ENCODE results near the gene SPATA1. TPM values are rescaled to one million over a fixed set of nuclear protein-coding genes. Genes with fewer than 3 reads are reported as not detected.

SPATA1 gene
- total and polyA plus RNA-seq, 9 of the 15 experiments (the other 6 are each of a cell fraction or from before 2014, with no cell fraction given) = 0.79 to 2.9 (median 1.5) TPM

GRCh38 chr1:84478876-84479868 is 27.0 kb upstream of the SPATA1 start, which contains the start of gene RPF1 (continued):
- no peak for TF ChIP-seq JUNB (CRISPR knock-in tag; conservative IDR thresholded peaks at IDR 0.05)
- TF ChIP-seq PTBP1 (IDR thresholded peaks at IDR 0.05; ENCODE audit: low read depth, low read length) = no peak
- TF ChIP-seq NFE2L1 (tag; IDR thresholded peaks at IDR 0.05; ENCODE audit: borderline replicate concordance, low read depth) = no peak; the same call in 1 of the 2 replicates
- no peak for TF ChIP-seq ZFP36 (IDR thresholded peaks at IDR 0.05; ENCODE audit: low read depth, low read length, partially characterized antibody)
- TF ChIP-seq GABPB2 (CRISPR knock-in tag; conservative IDR thresholded peaks at IDR 0.05) = no peak
- no peak for TF ChIP-seq U2AF2 (optimal IDR thresholded peaks at IDR 0.05; ENCODE audit: low read depth, low read length)
- peak; percentile 90 for TF ChIP-seq ELF2 (CRISPR knock-in tag; IDR thresholded peaks at IDR 0.05)
- no peak for TF ChIP-seq FOXK1 (CRISPR knock-in tag; IDR thresholded peaks at IDR 0.05; ENCODE audit: borderline replicate concordance)
- TF ChIP-seq ZNF280A (IDR thresholded peaks at IDR 0.05; ENCODE audit: low read depth, partially characterized antibody) = no peak
- peak; percentile 94 for TF ChIP-seq ELF1 (tag; IDR thresholded peaks at IDR 0.05)
- TF ChIP-seq ZNF449 (CRISPR knock-in tag; IDR thresholded peaks at IDR 0.05) = peak; percentile 66; the same call in 1 of the 2 replicates
- peak; percentile 50 for TF ChIP-seq NEUROD1 (IDR thresholded peaks at IDR 0.05; ENCODE audit: borderline replicate concordance, low read depth, low read length, partially characterized antibody)
- no peak for TF ChIP-seq SP1 (CRISPR knock-in tag; IDR thresholded peaks at IDR 0.05)
- peak; percentile 99 for TF ChIP-seq EHMT2 (IDR thresholded peaks at IDR 0.05)
- peak; percentile 86 for TF ChIP-seq POLR2G (IDR thresholded peaks at IDR 0.05; ENCODE audit: low read depth, low read length)
- peak; percentile 98 for TF ChIP-seq RBBP5 (IDR thresholded peaks at IDR 0.05; ENCODE audit: borderline replicate concordance, insufficient read depth, low read length, poor library complexity, severe bottlenecking)
- peak; percentile 66; the same call in 1 of the 2 replicates for TF ChIP-seq SMAD4 (CRISPR knock-in tag; conservative IDR thresholded peaks at IDR 0.05)
- TF ChIP-seq HDAC3 (IDR thresholded peaks at IDR 0.05; ENCODE audit: borderline replicate concordance, partially characterized antibody) = peak; percentile 48
- TF ChIP-seq ATF4 (CRISPR knock-in tag; IDR thresholded peaks at IDR 0.05) = no peak
- no peak for TF ChIP-seq ZNF561 (CRISPR knock-in tag; conservative IDR thresholded peaks at IDR 0.05)
- peak; percentile 73; the same call in 1 of the 2 replicates for TF ChIP-seq ATF7 (IDR thresholded peaks at IDR 0.05)
